IPS-20b (cell line): ENCODE measurements around the gene ECT2.
"Not testable (repeated sequence)": the region's sequence is repeated elsewhere in the genome, so short reads cannot be mapped to it uniquely, and the experiment has no call there.

Experiments
- H3K27ac ChIP-seq: one replicate; pipeline ENCODE4 v1.5.1; 2013; ENCODE audit warnings: low read length
- H3K27me3 ChIP-seq: 2 replicates; pipeline ENCODE4 v1.6.1; 2013; ENCODE audit warnings: mild to moderate bottlenecking, low read length, inconsistent platforms; ENCODE audit not compliant: insufficient read depth
- H3K36me3 ChIP-seq: 2 replicates; pipeline ENCODE4 v1.6.1; 2013; ENCODE audit warnings: low read depth, mild to moderate bottlenecking, inconsistent platforms, low read length, moderate library complexity; ENCODE audit not compliant: insufficient read depth
- H3K4me1 ChIP-seq: 2 replicates; pipeline ENCODE4 v1.6.1; 2013; ENCODE audit warnings: mild to moderate bottlenecking, control low read depth, inconsistent platforms, low read length, moderate library complexity; ENCODE audit not compliant: insufficient read depth
- H3K4me3 ChIP-seq: 2 replicates; pipeline ENCODE4 v1.5.1; 2013; ENCODE audit warnings: mild to moderate bottlenecking, low read length, inconsistent platforms
- H3K9ac ChIP-seq: 2 replicates; pipeline ENCODE4 v1.6.1; 2013; ENCODE audit warnings: low read depth, mild to moderate bottlenecking, inconsistent platforms, low read length, moderate library complexity
- H3K9me3 ChIP-seq: 2 replicates; pipeline ENCODE4 v1.6.1; 2013; ENCODE audit warnings: mild to moderate bottlenecking, low read depth, low read length, inconsistent platforms; ENCODE audit not compliant: insufficient read depth

ECT2 gene

DNA sequence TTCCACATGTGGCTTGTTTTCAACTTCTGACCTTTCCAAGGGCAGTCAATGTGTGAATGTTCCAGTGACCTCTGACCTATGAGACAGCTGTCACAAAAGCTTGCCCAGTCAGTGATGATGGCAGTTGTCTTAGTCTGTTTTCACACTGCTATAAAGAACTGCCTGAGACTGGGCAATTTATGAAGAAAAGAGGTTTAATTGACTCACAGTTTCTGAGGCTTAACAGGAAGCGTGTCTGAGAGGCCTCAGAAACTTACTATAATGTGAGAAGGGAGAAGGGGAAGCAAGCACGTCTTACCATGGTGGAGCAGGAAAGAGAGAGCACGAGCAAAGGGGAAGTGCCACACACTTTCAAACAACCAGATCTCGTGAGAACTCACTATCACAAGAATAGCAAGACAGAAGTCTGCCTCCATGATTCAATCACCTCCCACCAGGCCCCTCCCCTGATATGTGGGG is 95.6 kb downstream of the ECT2 start:
- no peaks in the 10 kb centered on the region; the same call in none of the 2 replicates for H3K4me1 ChIP-seq
- no peaks in the 10 kb centered on the region for H3K36me3 ChIP-seq
- no peaks in the 10 kb centered on the region for H3K9me3 ChIP-seq

DNA sequence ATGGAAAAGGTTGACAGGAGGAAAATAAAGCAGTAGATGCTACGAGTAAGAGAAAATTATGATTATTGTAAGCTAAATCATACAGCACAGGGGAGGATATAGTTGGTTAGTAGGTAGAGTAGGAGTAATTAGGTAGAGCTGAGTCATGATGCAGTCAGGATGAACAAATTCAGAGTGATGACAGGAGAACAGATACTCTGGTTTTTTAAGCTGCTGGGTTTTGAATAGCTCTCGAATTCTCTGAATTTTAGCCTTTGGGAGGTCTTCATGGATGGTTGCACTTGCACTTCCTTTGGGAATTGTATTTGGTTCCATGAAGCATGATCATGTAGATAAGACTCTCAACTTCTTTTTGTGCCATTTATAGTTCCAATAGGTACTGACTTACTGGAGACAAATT is 96.2 kb downstream of the ECT2 start:
- Histone ChIP-seq H3K9me3 (no peaks in the 10 kb centered on the region), H3K4me1 (no peaks in the 10 kb centered on the region; the same call in 1 of the 2 replicates), H3K4me3 (no peak overlapping the region), H3K9ac (no peak overlapping the region), H3K27ac (no peak overlapping the region), H3K36me3 (no peaks in the 10 kb centered on the region), H3K27me3 (no peaks in the 10 kb centered on the region)

More for the DNA sequence above, 95.6 kb downstream of the ECT2 start:
- no peak overlapping the region for H3K4me3 ChIP-seq
- H3K9ac ChIP-seq: no peak overlapping the region
- H3K27ac ChIP-seq: no peak overlapping the region
- no peaks in the 10 kb centered on the region for H3K27me3 ChIP-seq

DNA sequence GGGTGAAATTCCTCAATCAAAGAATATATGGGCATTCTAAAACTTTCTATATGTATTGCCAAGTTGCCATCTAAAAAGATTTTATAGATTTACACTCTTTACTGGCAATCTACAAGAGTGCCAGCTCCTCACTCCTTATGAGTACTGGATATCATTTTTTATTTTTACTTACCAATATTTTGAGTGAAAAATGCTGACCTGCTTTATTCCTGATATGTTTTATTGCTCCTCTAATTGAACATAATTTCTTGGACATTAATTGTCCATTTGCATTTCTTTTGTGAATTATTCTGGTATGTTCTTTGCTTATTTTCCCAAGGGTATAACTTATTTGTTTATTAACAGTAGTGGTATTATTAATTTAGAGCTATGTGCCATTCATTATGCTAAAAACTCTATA is 96.8 kb downstream of the ECT2 start:
- Histone ChIP-seq H3K9ac (no peak overlapping the region), H3K27me3 (no peaks in the 10 kb centered on the region), H3K36me3 (no peaks in the 10 kb centered on the region), H3K4me3 (no peak overlapping the region), H3K4me1 (no peaks in the 10 kb centered on the region; the same call in 1 of the 2 replicates), H3K9me3 (no peaks in the 10 kb centered on the region), H3K27ac (no peak overlapping the region)

DNA sequence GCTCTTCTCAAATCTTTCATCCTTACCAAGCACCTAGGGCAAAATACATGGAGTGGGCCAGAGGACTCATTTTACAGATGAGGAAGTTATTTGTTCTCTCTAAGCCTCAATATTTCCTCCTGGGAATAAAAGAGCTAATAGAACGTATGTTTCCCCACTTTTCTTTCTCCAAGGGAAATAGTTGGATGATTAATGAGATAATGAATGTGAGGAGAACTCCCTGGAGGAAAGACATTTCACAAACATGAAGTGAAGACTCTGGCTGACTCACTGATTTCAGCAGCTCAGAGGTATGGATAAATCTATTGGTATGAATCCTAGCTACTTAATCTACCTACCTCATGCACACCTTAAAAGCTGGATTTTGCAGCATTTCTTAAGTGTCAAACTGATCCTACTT is 98.4 kb downstream of the ECT2 start:
- Histone ChIP-seq H3K27ac (no peak overlapping the region), H3K4me1 (peaks cover 12% of the 10 kb centered on the region), H3K4me3 (no peak overlapping the region), H3K9ac (no peak overlapping the region), H3K27me3 (no peaks in the 10 kb centered on the region), H3K36me3 (no peaks in the 10 kb centered on the region), H3K9me3 (no peaks in the 10 kb centered on the region)

DNA sequence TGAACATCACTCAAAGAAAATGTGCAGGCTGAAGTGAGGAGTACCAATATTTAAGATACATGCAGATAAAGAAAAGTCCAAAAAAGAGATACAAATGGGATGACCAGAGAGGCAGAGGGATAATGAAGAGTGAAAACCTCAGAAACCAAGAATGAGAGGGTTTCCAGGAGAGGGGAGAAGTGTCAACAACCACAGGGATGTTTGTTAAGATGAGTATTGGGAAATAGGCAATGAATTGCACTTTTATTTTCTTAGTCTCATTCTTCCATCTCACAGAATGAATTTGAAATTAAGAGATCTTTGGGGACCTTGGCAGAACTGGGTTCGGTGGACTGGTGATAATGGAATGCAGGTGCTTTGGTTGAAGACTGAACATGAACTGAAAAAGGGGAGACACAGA is 102.5 kb downstream of the ECT2 start:
- H3K27me3 ChIP-seq: peaks cover 17% of the 10 kb centered on the region
- no peaks in the 10 kb centered on the region for H3K36me3 ChIP-seq
- no peak overlapping the region for H3K9ac ChIP-seq
- no peak overlapping the region for H3K27ac ChIP-seq
- H3K9me3 ChIP-seq: no peaks in the 10 kb centered on the region
- H3K4me1 ChIP-seq: peaks cover 29% of the 10 kb centered on the region; the same call in 1 of the 2 replicates
- H3K4me3 ChIP-seq: 0 out of 2 replicates have a peak overlapping the region, but pooled peaks have one; percentile 41

DNA sequence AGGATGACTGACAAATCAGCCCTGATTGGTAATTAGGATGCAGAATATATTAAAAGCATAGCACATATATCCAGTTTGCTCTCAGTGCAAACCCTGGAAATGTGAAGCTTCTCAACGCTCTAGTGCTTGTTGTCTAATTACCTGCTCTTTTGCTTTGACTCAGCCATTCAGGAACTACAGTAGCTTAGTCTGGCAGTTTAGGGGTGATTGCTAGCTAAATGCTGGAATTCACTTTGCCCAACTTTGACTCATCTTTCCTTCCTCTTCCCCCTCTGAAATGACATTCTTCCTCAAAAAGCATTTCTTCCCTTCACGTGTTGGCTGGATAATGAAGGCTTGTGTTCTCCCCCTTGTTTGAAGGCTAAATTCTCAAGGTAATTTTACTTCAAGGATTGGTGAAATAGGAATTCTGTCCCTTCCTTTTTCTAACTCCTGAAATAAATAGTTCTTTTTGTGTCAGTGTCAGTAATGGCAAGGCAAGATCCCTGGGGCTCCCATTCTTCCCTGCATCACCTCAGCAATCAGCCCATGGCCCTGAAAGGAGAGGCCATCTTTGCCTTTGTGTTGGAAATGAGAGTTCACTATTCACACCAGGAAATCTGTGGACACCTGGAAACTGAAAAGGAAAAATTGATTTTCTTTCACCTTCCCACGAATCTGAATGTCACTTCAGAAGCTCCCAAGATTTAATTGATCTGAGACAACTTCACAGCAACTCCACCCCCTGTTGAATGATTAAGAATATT is 103.6 kb downstream of the ECT2 start:
- H3K27me3 ChIP-seq: peaks cover 17% of the 10 kb centered on the region
- peak overlapping the region; percentile 9 for H3K27ac ChIP-seq
- peak overlapping the region; percentile 41; the same call in 1 of the 2 replicates for H3K4me3 ChIP-seq
- peaks cover 29% of the 10 kb centered on the region; the same call in 1 of the 2 replicates for H3K4me1 ChIP-seq
- no peaks in the 10 kb centered on the region for H3K9me3 ChIP-seq
- peak overlapping the region; percentile 17; the same call in 1 of the 2 replicates for H3K9ac ChIP-seq
- H3K36me3 ChIP-seq: no peaks in the 10 kb centered on the region

DNA sequence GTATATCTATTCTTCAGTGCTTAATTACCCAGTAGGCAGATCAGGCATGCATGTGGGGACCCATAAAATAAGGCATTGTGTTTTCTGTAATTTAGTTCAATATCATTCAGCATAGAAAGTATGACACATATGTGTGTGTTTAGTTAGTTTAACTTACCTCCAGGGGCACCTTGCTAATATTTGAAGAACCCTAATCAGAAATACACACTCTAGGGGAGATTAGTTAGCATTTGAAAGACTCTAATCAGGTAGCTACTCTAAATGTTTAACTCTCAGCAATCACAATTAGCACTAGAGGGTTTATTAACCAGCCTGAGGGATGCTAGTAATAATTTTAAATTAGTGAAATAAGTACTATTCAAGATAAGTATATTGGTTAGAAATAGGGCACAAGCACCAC is 104.5 kb downstream of the ECT2 start:
- Histone ChIP-seq H3K9ac (no peak overlapping the region), H3K4me3 (peak overlapping the region; percentile 41; the same call in 1 of the 2 replicates), H3K27me3 (peaks cover 17% of the 10 kb centered on the region), H3K36me3 (no peaks in the 10 kb centered on the region), H3K4me1 (peaks cover 29% of the 10 kb centered on the region; the same call in 1 of the 2 replicates), H3K9me3 (no peaks in the 10 kb centered on the region), H3K27ac (no peak overlapping the region)

DNA sequence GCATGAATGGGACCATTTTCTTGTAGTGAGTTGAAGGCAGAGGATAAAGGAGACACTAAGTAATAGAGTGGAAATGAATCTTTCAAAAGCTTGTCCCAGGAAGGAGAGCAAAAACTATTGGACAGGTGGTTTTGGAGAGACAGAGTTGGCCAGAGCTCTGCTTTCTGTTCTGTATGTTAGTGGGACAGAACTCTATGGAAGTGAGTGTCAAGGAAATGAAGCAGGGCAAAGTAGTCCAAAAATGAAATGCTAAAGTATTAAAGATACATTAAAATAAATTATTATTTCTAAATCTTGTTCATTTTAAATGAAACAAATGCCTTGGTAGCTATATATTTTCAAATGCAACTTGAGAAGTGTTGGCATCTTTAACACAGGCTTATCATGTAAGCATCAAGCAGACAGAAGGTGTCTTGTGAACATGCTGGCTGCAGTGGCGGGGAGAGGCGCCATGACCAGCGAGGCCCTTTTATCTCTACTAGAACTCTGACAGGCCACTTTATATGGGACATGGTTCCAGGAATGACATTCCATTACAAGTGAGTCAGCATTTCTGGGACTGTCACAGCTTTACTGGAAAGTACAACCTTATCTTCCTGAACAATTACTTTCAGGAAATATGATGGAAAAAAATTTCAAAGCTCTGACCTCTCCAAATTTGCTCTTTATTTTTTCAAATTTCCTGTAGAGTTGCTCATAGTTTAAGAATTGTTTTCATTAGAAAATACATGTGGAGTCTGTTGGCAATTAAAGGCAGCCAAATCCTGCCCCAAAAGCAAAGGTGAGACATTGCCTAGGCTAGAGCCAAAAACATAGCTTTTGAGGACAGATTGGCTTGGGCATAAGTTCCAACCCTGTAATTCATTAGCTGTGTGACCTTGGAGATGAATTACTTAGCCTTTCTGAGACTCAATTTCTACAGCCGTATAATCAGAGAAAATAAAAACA is 106.5 kb downstream of the ECT2 start:
- H3K27me3 ChIP-seq: peaks cover 17% of the 10 kb centered on the region
- H3K9ac ChIP-seq: no peak overlapping the region
- no peak overlapping the region for H3K27ac ChIP-seq
- no peaks in the 10 kb centered on the region for H3K9me3 ChIP-seq
- H3K4me3 ChIP-seq: no peak overlapping the region
- peaks cover 32% of the 10 kb centered on the region; the same call in 1 of the 2 replicates for H3K4me1 ChIP-seq
- H3K36me3 ChIP-seq: no peaks in the 10 kb centered on the region

DNA sequence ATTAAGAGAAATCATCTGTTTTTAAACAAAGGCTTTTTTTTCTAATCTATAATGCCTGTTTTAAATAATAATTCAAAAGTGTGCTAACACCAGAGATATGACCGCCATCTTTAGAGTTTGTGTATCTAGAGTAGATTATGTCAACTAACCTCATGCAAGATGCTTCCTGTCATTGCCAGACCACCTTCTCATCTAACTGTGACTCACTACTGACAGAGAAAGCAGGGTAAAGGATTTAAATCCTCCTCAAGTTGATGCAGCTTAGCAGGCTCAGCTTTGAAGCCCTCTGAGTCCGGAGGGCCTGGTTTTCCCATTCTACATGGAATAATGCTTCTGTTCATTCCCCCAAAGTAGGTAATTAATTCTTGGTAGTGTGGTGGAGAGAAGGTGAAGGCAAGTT is 108.5 kb downstream of the ECT2 start:
- H3K27ac ChIP-seq: no peak overlapping the region

DNA sequence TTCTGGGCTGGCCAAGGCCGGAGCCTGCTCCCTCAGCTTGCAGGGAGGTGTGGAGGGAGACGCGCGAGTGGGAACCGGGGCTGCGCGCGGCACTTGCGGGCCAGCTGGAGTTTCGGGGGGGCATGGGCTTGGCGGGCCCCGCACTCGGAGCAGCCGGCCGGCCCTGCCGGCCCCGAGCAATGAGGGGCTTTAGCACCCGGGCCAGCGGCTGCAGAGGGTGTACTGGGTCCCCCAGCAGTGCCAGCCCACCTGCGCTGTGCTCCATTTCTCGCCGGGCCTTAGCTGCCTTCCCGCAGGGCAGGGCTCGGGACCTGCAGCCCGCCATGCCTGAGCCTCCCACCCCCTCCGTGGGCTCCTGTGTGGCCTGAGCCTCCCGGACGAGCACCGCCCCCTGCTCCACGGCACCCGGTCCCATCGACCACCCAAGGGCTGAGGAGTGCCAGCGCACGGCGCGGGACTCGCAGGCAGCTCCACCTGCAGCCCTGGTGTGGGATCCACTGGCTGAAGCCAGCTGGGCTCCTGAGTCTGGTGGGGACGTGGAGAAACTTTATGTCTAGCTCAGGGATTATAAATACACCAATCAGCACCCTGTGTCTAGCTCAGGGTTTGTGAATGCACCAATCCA is 116.3 kb downstream of the ECT2 start:
- not testable (repeated sequence) for H3K27me3 ChIP-seq, H3K36me3 ChIP-seq, H3K4me1 ChIP-seq, H3K9ac ChIP-seq, H3K4me3 ChIP-seq, H3K27ac ChIP-seq, H3K9me3 ChIP-seq

More for the DNA sequence above, 108.5 kb downstream of the ECT2 start:
- Histone ChIP-seq H3K27me3 (peaks cover 17% of the 10 kb centered on the region), H3K9me3 (no peaks in the 10 kb centered on the region; the same call in 1 of the 2 replicates), H3K4me3 (no peak overlapping the region), H3K4me1 (peaks cover 18% of the 10 kb centered on the region; the same call in 1 of the 2 replicates), H3K36me3 (no peaks in the 10 kb centered on the region), H3K9ac (no peak overlapping the region)

DNA sequence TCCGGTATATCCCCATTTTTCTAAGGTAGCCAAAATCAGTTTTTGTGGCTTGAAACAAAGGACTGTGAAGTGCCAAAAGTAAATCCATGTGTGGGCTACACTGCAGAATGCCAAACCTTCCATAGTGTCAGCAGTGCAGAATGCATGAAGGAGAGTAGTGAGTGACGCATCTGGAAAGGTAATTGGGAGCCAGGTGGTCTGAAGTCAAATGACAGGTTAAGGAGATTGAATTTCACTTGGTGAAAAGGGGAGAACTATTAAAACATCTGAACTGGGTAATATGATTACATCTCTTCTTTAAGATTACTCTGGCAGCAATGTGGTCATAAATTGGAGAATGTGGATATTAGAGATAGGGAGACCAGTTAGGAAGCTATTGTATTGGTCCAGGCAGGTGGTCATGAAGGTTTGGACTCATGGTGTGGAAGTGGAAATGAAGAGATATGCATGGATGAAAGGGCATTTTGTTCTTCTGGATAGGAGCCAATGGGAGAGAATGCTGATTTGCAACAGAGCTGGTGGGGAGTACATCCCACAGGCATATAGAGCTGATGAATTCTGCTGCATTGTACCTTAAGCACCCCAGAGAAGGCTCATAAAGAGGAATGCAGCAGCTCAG is 118.2 kb downstream of the ECT2 start:
- Histone ChIP-seq H3K27me3 (no peaks in the 10 kb centered on the region), H3K4me1 (no peaks in the 10 kb centered on the region), H3K4me3 (no peak overlapping the region), H3K9ac (no peak overlapping the region), H3K9me3 (no peaks in the 10 kb centered on the region), H3K36me3 (no peaks in the 10 kb centered on the region), H3K27ac (no peak overlapping the region)
